Measurements from ENCODE around the gene UBIAD1.
A peak's percentile ranks its signal among the peaks of the same experiment; 100 is the strongest.

The UBIAD1 gene

GRCh38 chr1:11279630-11280029, 6.6 kb downstream of the UBIAD1 start:
- TF ChIP-seq CTCF (IDR thresholded peaks at IDR 0.05; ENCODE audit: low read depth, low read length, missing control alignments) = no peak
- DNase-seq (ENCODE audit: low read depth) = no peak
- in situ Hi-C loops (cut with HindIII; ENCODE audit: low sequenced_read_pairs) = no loop called here
- H3K4me3 ChIP-seq (ENCODE audit: low read depth, low read length) = no peak overlapping the region

GRCh38 chr1:11280719-11281376, 7.8 kb downstream of the UBIAD1 start:
- H3K4me3 ChIP-seq (ENCODE audit: low read depth, low read length) = no peak overlapping the region
- in situ Hi-C loops (cut with HindIII; ENCODE audit: low sequenced_read_pairs) = no loop called here

GRCh38 chr1:11281518-11282331, 8.7 kb downstream of the UBIAD1 start:
- in situ Hi-C loops (cut with HindIII; ENCODE audit: low sequenced_read_pairs) = no loop called here
- peak; percentile 99 for DNase-seq (ENCODE audit: low read depth)
- TF ChIP-seq CTCF (IDR thresholded peaks at IDR 0.05; ENCODE audit: low read depth, low read length, missing control alignments) = no peak
- no peak overlapping the region for H3K4me3 ChIP-seq (ENCODE audit: low read depth, low read length)

More at GRCh38 chr1:11280719-11281376, 7.8 kb downstream of the UBIAD1 start:
- no peak for TF ChIP-seq CTCF (IDR thresholded peaks at IDR 0.05; ENCODE audit: low read depth, low read length, missing control alignments)
- no peak for DNase-seq (ENCODE audit: low read depth)

- H3K4me3 ChIP-seq (ENCODE audit: low read depth, low read length) = no peak overlapping the region
- DNase-seq (ENCODE audit: low read depth) = no peak
- in situ Hi-C loops (cut with HindIII; ENCODE audit: low sequenced_read_pairs) = no loop called here
- no peak for TF ChIP-seq CTCF (IDR thresholded peaks at IDR 0.05; ENCODE audit: low read depth, low read length, missing control alignments)
These were observed 10.2 kb downstream of the UBIAD1 start for GRCh38 chr1:11283151-11283550.

- no peak for TF ChIP-seq CTCF (IDR thresholded peaks at IDR 0.05; ENCODE audit: low read depth, low read length, missing control alignments)
- no peak for DNase-seq (ENCODE audit: low read depth)
- in situ Hi-C loops (cut with HindIII; ENCODE audit: low sequenced_read_pairs) = no loop called here
- H3K4me3 ChIP-seq (ENCODE audit: low read depth, low read length) = no peak overlapping the region
These were observed 11.8 kb downstream of the UBIAD1 start for GRCh38 chr1:11284784-11285183.

- in situ Hi-C loops (cut with HindIII; ENCODE audit: low sequenced_read_pairs) = no loop called here
- H3K4me3 ChIP-seq (ENCODE audit: low read depth, low read length) = no peak overlapping the region
- TF ChIP-seq CTCF (IDR thresholded peaks at IDR 0.05; ENCODE audit: low read depth, low read length, missing control alignments) = peak; percentile 33
- no peak for DNase-seq (ENCODE audit: low read depth)
These were observed 13.1 kb downstream of the UBIAD1 start for GRCh38 chr1:11285883-11286734.

Data from astrocyte of the cerebellum (primary cell).